C4-2B (cell line): ENCODE results near the gene AOAH.
"Not testable (repeated sequence)": the region's sequence is repeated elsewhere in the genome, so short reads cannot be mapped to it uniquely, and the experiment has no call there.

ENCODE experiments used
- CTCF ChIP-seq: fragments of 450-650 bp; conservative IDR thresholded peaks from 2 replicates; pipeline ENCODE4 v1.5.1; 2017; ENCODE audit warnings: mild to moderate bottlenecking
- ZFX ChIP-seq: fragments of 450-650 bp; IDR thresholded peaks from 2 replicates; pipeline ENCODE4 v1.6.1; 2017

DNA sequence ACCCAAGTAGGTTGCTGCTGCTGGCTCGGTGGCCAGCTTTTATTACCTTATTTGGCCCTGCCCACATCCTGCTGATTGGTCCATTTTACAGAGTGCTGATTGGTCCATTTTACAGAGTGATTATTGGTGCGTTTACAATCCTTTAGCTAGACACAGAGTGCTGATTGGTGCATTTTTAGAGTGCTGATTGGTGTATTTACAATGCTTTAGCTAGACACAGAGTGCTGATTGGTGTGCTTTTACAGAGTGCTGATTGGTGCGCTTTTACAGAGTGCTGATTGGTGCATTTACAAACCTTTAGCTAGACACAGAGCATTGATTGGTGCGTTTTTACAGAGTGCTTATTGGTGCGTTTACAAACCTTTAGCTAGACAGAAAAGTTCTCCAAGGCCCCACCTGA is 219.7 kb downstream of the AOAH start:
- not testable (repeated sequence) for TF ChIP-seq CTCF, ZFX
